Panc1 (cell line): ENCODE measurements around the gene KCTD6. TPM values are rescaled to one million over a fixed set of nuclear protein-coding genes. Genes with fewer than 3 reads are reported as not detected.

Experiments used
- ATAC-seq: fragments of 200-7000 bp; cut with Tn5 transposase; 2 replicates; pipeline ENCODE4 v1.9.1; 2020; ENCODE audit warnings: mild to moderate bottlenecking, moderate library complexity
- BruUV-seq: library from RNA; stranded (reverse); fragments of 400-500 nt; replicated peaks from 2 replicates; lab custom pipeline; 2021; lab: Mats Ljungman, UMichigan
- CTCF ChIA-PET: fragments of 300-600 bp; sonication (Branson Sonifier 250); formaldehyde crosslinking; loops from one replicate; lab custom pipeline; 2022; ENCODE audit warnings: antibody characterized with exemption; lab: Charles Lee
- POLR2A ChIA-PET: fragments of 300-600 bp; sonication (Branson Sonifier 250); formaldehyde crosslinking; loops from one replicate; lab custom pipeline; 2022; ENCODE audit warnings: antibody characterized with exemption; lab: Charles Lee
- DNase-seq: peaks from one replicate; pipeline ENCODE4 v3.0.0-alpha.2; 2010; ENCODE audit warnings: low read depth, low spot score
- H3K27ac ChIP-seq: 2 replicates; pipeline ENCODE4 v1.5.1; 2011; ENCODE audit warnings: mild to moderate bottlenecking, low read length, inconsistent platforms
- H3K27me3 ChIP-seq: fragments of 200-500 bp; sonication (Bioruptor generic); 2 replicates; pipeline ENCODE4 v1.6.0; 2014; ENCODE audit warnings: low read length, inconsistent platforms; ENCODE audit not compliant: control insufficient read depth, insufficient read depth
- H3K36me3 ChIP-seq: fragments of 200-500 bp; sonication (Bioruptor generic); 2 replicates; pipeline ENCODE4 v1.5.1; 2014; ENCODE audit warnings: inconsistent platforms, mild to moderate bottlenecking, low read length, moderate library complexity; ENCODE audit not compliant: control insufficient read depth, insufficient read depth
- H3K4me1 ChIP-seq: 2 replicates; pipeline ENCODE4 v1.5.1; 2011; ENCODE audit warnings: inconsistent platforms, mild to moderate bottlenecking, low read length, moderate library complexity; ENCODE audit not compliant: control insufficient read depth, insufficient read depth
- H3K4me3 ChIP-seq, 2 experiments: 2 replicates each; pipeline ENCODE4 v1.5.1; 2011 to 2012; ENCODE audit warnings: low read depth in 2 of 2, low read length in 2 of 2, mild to moderate bottlenecking in 2 of 2, inconsistent platforms in 1 of 2, moderate library complexity in 1 of 2
- H3K9me3 ChIP-seq: fragments of 200-500 bp; sonication (Bioruptor generic); 2 replicates; pipeline ENCODE4 v1.5.1; 2014; ENCODE audit warnings: low read depth, mild to moderate bottlenecking, inconsistent platforms, low read length, moderate library complexity; ENCODE audit not compliant: control insufficient read depth, insufficient read depth
- POLR2AphosphoS5 ChIP-seq: IDR thresholded peaks from 2 replicates; pipeline ENCODE4 v1.6.1; 2012; ENCODE audit warnings: mild to moderate bottlenecking, low read depth, low read length, moderate library complexity
- SIN3A ChIP-seq: IDR thresholded peaks from 2 replicates; pipeline ENCODE4 v1.6.1; 2012; ENCODE audit warnings: low read depth, mild to moderate bottlenecking, low read length, moderate library complexity, borderline replicate concordance; ENCODE audit not compliant: insufficient read depth
- TCF7L2 ChIP-seq: IDR thresholded peaks from 2 replicates; pipeline ENCODE4 v1.6.1; 2011; ENCODE audit warnings: mild to moderate bottlenecking, low read depth, low read length, inconsistent platforms
- in situ Hi-C: cut with HindIII; loops from 2 replicates; pipeline ENCODE4 v1.10.0; 2016; ENCODE audit warnings: low sequenced_read_pairs, low pct_unique_long_range_greater_than_20kb
- intact Hi-C: fragments of 100-400 bp; cut with micrococcal nuclease; formaldehyde crosslinking; loops from one replicate; pipeline ENCODE4 v1.10.0; 2022; ENCODE audit not compliant: unreplicated experiment
- total RNA-seq: library from RNA; stranded (reverse); gene quantifications from one replicate; pipeline ENCODE4 v1.2.1, GENCODE V29; 2021; ENCODE audit not compliant: unreplicated experiment
- TF ChIP-seq, protein P1 (sequence below): fragments of 450-650 bp; IDR thresholded peaks from 2 replicates; pipeline ENCODE4 v1.5.1; 2017; ENCODE audit warnings: mild to moderate bottlenecking
- TF ChIP-seq, protein P2 (sequence below), 2 experiments: IDR thresholded peaks; 2 replicates each; pipeline ENCODE4 v1.6.1; 2011 to 2012; ENCODE audit warnings: low read depth in 2 of 2, control low read depth in 1 of 2, low read length in 1 of 2, mild to moderate bottlenecking in 1 of 2, moderate library complexity in 1 of 2; ENCODE audit not compliant: insufficient read depth in 1 of 2

The KCTD6 gene
- total RNA-seq, 1 experiment from 2014 or later, result 18.3 TPM

- ChIA-PET CTCF (interaction anchor here (0.6 kb wide), 3 partner anchors 11 to 645 kb away, joined by 3 to 5 read pairs (median 3); no protein-coding TSS in a partner anchor), POLR2A (interaction anchor here (0.6 kb wide), 2 partner anchors 111 to 613 kb away, joined by 3 to 7 read pairs; no protein-coding TSS in a partner anchor)
- no peaks in the 10 kb centered on the region; the same call in none of the 2 replicates for H3K36me3 ChIP-seq
Observed at GRCh38 chr3:58497097-58497496, 5.2 kb downstream of the KCTD6 start.

DNA sequence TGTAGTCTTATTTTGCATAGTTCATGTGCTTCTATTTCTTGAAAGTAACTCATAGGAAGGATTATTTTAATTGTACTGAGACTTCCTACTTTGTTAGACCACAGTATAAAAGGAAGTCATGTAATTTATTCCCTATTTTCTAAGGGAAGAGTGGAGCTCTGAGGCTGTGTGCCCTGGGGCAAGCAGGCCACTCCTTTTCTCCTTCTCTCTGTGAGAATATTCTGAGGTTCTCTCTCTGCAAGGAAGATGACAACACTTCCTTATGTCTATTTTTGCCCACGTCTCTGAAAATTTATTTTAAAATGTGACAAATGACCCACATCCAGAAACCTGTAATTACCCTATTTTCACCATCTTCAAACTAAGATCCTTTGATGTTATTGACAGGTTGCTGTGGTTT is 11.0 kb downstream of the KCTD6 start:
- DNase-seq (no peak), ATAC-seq (no peak)
- Histone ChIP-seq H3K36me3 (peaks cover 6% of the 10 kb centered on the region; the same call in 1 of the 2 replicates), H3K27me3 (no peaks in the 10 kb centered on the region), H3K4me3 (no peak overlapping the region), H3K9me3 (no peaks in the 10 kb centered on the region), H3K4me1 (no peaks in the 10 kb centered on the region), H3K27ac (no peak overlapping the region; the same call in 1 of the 2 replicates)
- BruUV-seq, result no TSS peak
- in situ Hi-C loops, result no loop called here
- intact Hi-C loops, result no loop called here
- CTCF ChIA-PET, result no interaction called here
- POLR2A ChIA-PET, result no interaction called here
- TF ChIP-seq TCF7L2, result no peak
- no peak for TF ChIP-seq POLR2AphosphoS5
- TF ChIP-seq, protein P1, sequence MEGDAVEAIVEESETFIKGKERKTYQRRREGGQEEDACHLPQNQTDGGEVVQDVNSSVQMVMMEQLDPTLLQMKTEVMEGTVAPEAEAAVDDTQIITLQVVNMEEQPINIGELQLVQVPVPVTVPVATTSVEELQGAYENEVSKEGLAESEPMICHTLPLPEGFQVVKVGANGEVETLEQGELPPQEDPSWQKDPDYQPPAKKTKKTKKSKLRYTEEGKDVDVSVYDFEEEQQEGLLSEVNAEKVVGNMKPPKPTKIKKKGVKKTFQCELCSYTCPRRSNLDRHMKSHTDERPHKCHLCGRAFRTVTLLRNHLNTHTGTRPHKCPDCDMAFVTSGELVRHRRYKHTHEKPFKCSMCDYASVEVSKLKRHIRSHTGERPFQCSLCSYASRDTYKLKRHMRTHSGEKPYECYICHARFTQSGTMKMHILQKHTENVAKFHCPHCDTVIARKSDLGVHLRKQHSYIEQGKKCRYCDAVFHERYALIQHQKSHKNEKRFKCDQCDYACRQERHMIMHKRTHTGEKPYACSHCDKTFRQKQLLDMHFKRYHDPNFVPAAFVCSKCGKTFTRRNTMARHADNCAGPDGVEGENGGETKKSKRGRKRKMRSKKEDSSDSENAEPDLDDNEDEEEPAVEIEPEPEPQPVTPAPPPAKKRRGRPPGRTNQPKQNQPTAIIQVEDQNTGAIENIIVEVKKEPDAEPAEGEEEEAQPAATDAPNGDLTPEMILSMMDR, result no peak
- TF ChIP-seq, protein P2, sequence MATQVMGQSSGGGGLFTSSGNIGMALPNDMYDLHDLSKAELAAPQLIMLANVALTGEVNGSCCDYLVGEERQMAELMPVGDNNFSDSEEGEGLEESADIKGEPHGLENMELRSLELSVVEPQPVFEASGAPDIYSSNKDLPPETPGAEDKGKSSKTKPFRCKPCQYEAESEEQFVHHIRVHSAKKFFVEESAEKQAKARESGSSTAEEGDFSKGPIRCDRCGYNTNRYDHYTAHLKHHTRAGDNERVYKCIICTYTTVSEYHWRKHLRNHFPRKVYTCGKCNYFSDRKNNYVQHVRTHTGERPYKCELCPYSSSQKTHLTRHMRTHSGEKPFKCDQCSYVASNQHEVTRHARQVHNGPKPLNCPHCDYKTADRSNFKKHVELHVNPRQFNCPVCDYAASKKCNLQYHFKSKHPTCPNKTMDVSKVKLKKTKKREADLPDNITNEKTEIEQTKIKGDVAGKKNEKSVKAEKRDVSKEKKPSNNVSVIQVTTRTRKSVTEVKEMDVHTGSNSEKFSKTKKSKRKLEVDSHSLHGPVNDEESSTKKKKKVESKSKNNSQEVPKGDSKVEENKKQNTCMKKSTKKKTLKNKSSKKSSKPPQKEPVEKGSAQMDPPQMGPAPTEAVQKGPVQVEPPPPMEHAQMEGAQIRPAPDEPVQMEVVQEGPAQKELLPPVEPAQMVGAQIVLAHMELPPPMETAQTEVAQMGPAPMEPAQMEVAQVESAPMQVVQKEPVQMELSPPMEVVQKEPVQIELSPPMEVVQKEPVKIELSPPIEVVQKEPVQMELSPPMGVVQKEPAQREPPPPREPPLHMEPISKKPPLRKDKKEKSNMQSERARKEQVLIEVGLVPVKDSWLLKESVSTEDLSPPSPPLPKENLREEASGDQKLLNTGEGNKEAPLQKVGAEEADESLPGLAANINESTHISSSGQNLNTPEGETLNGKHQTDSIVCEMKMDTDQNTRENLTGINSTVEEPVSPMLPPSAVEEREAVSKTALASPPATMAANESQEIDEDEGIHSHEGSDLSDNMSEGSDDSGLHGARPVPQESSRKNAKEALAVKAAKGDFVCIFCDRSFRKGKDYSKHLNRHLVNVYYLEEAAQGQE (IDR thresholded peaks at IDR 0.05; ENCODE audit: insufficient read depth in 1 of 2, low read depth in 2 of 2, low read length in 1 of 2), result no peak
- no peak for TF ChIP-seq SIN3A

More at GRCh38 chr3:58497097-58497496, 5.2 kb downstream of the KCTD6 start:
- peak overlapping the region; percentile 54 for H3K27ac ChIP-seq
- H3K27me3 ChIP-seq, result no peaks in the 10 kb centered on the region
- TF ChIP-seq SIN3A, result no peak
- TF ChIP-seq, protein P2 (IDR thresholded peaks at IDR 0.05; ENCODE audit: insufficient read depth in 1 of 2, low read depth in 2 of 2, low read length in 1 of 2), result no peak
- no peak for TF ChIP-seq POLR2AphosphoS5
- TF ChIP-seq, protein P1, result no peak
- TF ChIP-seq TCF7L2, result no peak
- H3K4me1 ChIP-seq, result peaks cover 46% of the 10 kb centered on the region
- no TSS peak for BruUV-seq
- ATAC-seq, result 0 out of 2 replicates have a peak, but pooled peaks have one; percentile 7
- in situ Hi-C loops, result no loop called here
- intact Hi-C loops, result no loop called here
- no peak for DNase-seq
- no peaks in the 10 kb centered on the region for H3K9me3 ChIP-seq
- peak overlapping the region in 1 of 2 experiments; percentile 18; a peak in 1 of 4 replicates for H3K4me3 ChIP-seq
